Activated T-cell treated with anti-CD3 and anti-CD28 coated beads for 24 hours (primary cell): ENCODE results near the gene LCLAT1.
"Not testable (repeated sequence)": the region's sequence is repeated elsewhere in the genome, so short reads cannot be mapped to it uniquely, and the experiment has no call there.

Experiments used
- DNase-seq: peaks from one replicate; pipeline ENCODE4 v3.0.0-alpha.2; 2020; ENCODE audit warnings: low read depth

LCLAT1 gene

DNA sequence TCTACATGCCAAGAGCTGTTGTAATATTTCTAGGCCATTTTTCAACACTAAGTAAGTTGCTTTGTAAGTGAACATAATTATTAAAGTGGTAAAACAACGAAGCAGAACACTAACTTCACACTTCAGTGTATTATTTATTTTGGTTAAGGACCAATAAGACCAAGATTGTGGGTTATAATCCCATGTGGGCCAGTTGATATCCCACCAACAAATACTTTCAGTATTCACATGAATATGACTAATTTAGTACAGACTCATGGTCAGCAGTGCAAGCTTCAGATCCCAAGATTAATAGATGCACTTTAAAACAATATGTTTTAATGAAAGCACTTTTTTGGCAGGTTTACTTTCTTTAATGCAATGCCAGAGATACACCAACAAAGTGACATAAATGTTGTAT is 154.3 kb downstream of the LCLAT1 start:
- no peak for DNase-seq

DNA sequence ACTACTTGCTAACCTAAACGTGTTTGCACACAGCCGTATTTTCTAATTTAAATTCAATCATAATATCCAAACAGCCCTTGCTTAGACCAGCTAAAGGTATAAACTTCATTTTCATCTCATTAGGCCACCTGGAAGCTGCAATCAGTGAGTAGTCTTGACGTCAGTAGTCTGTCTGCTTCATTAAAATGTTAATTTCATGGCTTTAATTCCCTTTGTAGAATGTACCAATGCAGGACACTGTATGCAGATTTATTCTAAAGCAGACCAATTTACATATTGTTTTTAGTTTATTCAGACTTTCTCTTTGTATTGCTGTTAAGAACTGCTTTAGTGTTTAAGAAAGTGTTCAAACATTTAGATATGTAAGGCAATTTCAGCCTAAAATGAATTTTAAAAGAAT is 158.2 kb downstream of the LCLAT1 start:
- DNase-seq = no peak

DNA sequence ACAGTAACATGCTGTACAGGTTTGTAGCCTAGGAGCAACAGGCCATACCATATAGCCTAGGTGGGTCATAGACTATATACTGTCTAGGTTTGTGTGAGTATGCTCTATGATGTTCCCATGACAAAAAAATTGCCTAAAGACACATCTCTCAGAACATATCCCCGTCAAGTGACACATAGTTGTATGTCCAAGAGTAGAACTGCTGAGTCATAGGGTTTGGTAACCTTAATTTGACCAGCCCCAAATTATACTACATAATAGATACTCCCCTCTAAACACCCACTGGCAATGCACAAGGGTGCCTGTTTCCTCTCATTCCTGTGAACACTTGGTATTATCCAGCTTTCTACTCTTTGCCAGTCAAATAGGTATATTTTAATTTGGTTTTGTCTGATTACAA is 161.6 kb downstream of the LCLAT1 start:
- no peak for DNase-seq

DNA sequence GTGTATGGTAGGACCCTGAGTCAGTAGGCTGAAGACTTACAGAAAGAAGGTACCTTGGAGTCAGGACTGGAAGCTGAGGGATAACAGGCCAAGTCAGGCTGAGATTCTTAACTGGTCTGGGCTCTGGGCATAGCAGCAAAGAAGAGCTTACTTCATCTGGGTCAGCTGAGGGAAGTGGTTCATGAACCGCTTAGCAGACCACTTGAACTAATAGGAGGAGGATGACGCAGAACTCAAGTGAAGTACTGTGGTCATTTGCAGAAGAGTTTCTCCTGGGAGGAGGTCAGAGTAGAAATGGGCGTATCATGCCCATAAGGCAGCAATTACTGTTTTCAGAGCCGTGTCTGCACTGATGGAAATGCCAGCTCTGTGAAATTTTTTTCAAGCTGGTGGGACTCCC is 164.5 kb downstream of the LCLAT1 start:
- DNase-seq = no peak

DNA sequence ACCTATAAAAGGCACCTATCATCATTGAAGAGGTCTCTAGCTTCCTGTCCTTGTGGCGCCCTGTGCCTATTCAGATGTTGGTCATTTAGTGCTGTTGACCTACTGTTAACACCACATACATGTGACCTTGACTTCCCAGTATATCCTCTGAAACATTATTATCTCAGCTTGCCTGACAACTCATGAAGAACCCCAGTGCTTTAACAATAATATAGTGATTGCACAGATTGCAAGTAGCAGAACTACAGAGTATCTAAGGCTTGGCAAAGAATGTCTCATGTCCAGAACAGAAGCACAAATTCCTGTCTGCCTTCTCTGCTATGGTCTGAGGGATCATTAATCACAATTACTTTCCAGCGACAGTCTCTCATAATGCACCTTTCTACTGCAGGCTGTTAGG is 165.3 kb downstream of the LCLAT1 start:
- no peak for DNase-seq

DNA sequence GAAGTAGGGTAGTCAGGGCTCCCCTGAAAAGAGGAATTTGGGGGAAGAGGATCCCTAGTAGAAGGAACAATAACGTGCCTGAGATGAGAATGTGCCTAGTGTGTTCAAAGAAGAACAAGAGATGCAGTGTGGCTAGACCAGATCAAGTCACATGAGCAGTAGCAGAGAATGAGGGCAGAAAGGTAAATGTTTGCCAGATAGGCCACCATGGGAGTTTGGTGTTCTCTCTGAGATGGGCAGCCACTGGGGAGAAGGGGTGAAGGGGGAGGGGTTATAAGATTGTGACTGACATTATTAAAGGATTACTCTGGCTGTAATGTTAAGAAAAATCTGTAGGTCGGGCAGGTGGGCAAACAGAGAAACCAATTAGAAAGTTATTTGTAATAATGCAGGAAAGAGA is 166.0 kb downstream of the LCLAT1 start:
- no peak for DNase-seq

DNA sequence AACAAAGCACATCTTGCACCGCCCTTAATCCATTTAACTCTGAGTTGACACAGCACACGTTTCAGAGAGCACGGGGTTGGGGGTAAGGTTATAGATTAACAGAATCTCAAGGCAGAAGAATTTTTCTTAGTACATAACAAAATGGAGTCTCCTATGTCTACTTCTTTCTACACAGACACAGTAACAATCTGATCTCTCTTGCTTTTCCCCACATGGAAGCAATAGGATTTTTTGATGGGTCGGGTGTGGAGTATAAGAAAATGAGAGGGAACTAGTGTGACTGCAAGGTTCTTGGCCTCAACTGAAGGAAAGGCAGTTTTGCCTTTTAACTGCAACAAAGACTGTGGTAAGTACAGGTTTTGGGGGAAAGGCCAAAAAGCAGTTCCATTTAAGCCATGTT is 167.2 kb downstream of the LCLAT1 start:
- DNase-seq = not testable (repeated sequence)

DNA sequence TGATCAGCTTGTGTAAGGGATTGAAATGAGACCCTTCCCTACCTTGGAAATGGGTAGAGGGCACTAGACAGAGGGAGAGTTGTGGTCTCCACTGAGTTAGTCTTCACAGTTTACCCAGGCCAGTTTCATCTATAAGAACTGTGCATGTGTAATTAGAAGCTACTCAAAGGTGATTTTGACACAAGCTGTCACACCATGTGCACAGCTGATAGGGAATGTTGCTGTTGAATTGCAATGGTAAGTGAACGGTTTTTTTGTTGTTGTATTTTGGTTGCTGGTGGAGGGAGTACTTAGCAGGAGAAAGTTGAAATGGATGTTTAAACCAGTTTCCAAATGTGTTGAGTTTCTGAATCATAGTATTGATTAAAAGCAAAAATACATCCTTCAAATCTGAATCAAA is 168.9 kb downstream of the LCLAT1 start:
- no peak for DNase-seq

DNA sequence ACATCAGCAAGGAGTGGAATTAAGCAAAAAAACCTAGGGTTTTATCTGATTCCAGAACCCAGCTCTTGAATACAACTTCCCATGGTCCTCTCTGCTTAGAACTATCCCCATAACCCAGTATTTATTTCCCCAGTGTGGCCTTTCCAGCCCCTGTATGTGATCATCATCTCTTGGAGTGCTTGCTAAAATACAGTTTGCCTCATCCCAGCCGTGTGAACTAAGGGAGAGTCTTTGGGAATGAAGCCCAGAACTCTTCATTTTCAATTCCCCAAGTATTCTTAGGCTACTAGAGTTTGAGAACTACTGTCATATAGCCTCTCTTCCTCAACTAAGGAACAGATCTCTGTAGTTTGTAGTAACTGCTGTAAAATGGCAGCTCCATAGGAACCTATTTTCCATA is 173.1 kb downstream of the LCLAT1 start:
- DNase-seq = no peak

DNA sequence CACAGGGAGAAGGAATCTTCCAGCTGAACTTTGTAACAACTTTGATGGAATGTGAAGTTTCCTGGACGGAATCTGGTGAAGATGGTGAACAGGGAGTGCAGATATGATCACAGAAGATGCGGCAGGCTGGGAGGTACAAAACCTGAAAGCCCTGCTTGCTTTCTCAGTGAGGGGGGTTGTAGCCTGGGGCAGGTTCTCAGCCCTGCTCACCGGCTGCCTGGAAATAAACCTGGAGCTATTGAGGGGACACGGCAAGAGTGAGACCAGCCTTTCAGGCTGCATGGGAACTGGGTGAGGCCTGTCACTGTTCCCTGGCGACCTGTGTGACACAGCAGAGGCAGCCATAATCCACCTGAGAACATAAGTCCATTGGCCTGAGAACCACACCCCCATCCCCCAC is 174.8 kb downstream of the LCLAT1 start:
- no peak for DNase-seq

DNA sequence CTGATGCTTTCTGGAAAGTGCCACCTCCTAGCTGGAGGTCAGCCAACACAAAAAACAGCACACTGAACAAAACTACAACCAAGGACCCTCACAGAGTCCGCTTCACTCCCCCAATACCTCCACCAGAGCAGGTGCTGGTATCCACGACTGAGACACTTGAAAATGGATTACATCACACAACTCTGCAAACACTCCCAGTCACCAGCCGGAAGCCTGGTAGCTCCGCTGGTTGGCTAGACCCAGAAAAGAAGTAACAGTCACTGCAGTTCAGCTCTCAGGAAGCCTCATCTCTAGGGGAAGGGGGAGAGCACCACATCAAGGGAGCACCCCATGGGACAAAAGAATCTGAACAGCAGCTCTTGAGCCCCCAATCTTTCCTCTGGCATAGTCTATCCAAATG is 175.4 kb downstream of the LCLAT1 start:
- no peak for DNase-seq

DNA sequence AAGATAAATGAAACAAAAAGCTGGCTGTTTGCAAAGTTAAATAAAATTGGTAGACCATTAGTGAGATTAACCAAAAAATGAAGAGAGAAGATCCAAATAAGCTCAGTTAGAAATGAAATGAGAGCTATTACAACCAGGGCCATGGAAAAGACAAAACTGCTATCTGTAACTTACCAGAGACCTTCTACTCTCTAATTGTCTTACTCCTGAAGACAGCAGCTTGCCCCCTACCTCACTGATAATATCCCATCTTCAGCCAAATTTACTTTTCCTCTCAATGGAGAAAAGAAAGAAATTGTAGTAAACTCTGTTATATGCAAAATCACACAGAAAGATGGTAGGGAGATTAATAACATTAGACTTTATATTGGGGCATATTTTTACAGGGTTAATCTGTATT is 178.2 kb downstream of the LCLAT1 start:
- no peak for DNase-seq

DNA sequence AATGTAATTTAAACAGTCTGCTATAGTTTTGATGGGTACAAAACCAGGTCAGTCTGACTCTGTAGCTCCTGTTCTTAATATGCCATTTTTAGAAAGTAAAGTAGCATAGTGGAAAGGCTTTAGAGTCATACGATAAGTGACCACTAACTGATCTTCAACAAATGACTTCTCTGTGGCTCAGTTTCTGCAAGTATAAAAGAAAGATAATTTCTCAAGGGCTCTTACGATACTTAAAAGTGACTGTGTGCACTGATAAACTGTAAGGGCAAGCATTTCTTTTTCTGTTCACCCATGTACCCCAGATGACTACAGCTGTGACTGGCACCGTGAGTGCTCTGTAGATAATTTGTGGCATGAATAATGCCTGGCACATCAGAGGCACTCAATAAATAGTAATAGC is 178.7 kb downstream of the LCLAT1 start:
- no peak for DNase-seq

DNA sequence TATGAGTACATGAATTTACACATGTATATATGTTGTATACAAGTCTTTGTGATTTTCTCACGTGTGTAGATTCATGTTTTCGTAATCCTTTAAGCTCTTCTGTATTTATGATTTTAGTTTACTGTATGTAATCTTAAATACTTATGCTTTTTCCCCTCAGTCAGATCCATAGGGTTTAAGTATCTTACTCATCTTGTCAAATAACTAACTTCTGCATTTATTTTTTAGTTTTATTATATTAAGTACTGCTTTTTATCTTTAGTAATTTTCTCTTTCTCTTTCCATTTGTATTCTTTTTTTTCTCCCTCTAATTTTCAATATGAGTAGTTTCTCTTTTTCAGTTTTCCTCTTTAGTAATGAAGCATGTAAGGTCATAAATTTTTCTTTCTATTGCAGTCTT is 179.4 kb downstream of the LCLAT1 start:
- DNase-seq = no peak

DNA sequence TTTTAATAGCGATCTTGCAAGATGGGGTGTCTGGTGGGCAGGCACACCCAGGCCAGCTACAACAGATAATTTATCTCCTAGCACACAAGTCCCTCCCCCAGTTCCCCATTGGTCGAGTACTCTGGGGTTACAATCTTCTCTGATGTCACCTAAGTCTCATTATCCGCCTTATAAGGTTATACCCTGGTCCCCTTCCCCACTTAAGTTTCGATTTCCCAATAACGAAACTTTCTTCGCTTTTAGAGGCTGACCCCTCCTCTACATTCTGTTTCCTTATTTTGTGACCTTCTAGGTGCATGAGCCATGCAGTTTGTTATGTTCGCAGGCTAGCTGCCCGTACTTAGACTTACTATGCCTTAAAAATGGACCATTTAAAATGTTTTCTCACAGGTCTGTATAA is 180.1 kb downstream of the LCLAT1 start:
- no peak for DNase-seq

DNA sequence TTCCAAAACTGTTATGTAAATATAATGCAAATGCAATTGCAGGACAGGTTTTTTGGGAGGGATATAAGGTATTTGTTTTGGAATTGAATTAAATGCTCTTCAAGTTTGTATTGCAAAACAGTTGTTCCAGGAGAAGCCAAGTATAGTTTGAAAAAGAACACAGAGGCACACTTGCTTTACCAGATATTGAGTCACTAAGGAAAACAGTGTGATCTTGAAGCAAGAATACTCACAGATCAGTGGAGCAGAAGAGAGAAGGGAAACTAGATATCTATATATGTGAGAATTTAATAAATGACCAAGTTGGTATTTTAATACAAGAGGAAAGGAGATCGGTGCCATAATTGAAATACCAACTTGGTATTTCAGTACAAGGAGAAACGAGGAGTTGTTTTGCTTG is 181.3 kb downstream of the LCLAT1 start:
- DNase-seq = no peak

DNA sequence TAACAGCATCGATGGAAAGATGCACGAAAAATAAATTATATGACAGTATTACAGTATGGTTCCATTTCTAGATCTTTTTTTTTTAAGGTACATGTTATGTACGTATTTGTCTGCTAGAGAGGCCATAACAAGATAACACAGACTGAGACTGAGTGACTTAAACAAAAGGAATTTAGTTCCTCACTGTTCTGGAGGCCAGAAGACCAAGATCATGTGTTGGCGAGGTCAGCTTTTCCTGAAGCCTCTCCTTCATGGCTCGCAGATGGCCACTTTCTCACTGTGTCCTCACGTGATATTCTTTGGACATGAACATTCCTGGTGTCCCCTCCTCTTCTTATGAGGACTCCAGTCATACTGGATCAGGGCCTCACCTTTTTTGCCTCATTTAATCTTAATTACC is 182.8 kb downstream of the LCLAT1 start:
- DNase-seq = no peak

DNA sequence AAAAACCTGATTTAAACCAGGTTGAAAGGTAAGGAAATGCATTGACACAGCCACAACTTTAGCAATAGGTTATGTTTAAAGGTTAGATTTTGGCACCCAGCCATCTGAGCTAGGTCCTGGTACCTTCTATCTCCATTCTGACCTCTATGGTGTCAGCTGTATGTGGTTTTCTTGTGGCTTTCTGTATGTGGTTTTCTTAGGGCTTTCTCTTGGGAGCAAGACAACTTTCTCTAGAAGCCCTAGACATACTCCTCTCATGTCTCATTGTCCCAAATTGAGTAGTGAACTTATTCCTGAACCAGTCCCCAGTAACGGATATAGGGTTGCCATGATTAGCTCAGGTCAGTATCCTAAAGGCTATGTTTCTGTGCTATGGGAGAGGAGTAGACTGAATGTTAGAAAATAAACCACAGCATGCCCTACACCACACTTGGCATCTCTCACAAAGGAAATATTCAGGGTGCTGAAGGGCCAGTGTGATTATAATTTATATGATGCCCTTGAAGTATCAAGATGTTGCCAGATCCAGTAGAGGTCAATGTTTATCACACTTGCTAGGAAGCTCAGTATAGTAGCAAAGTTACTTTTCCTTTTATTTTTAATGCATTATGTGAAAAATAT is 184.1 kb downstream of the LCLAT1 start:
- no peak for DNase-seq

DNA sequence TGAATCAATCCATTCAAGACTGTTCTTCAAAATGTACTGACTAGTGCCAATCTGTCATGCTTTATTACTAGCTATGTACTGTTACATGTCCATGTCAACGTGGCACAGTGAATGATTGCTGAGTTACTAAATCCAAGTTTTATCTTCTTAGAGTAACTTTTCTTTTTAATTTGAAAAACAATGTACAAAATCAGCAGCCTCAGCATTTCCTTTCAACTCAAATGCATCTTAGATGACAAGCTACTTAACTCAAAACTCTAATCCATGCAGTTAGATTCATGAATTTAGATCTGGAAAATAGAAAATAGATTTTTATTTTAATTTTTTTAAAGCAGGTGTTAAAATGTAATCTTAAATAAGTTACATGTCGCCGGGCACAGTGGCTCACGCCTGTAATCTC is 186.0 kb downstream of the LCLAT1 start:
- no peak for DNase-seq

DNA sequence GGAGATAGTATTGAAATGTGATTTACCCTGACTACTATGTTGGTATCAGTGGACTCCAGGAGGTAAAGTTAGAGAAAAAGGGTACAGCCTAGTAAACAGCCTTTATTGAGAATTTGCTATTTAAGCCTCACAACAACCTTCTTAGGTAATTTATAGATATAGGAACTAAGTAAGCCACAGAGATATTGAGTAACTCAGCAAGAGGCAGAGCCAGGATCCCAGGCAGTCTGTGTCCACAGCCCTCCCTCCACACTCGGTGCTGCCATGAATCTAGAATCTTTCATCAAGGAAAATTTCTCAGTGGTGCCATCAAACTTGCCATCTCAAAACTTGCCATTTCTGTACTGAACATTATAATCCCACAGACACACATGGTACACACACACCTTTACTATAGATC is 189.3 kb downstream of the LCLAT1 start:
- DNase-seq = no peak

DNA sequence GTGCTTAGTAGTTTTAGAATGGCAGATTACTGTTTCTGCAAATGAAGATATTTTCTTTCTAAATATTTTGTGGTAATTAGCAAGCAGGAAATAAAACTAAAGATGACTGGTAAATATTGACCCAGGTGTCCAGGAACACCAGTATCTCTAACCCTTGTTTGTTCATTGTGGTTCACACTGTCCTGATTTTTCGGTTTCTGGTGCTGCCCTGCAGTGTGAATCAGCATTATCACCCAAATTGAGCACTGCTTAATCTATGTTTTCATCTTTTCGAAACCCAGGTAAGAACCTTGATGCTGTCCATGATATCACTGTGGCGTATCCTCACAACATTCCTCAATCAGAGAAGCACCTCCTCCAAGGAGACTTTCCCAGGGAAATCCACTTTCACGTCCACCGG is 192.8 kb downstream of the LCLAT1 start:
- DNase-seq = no peak

DNA sequence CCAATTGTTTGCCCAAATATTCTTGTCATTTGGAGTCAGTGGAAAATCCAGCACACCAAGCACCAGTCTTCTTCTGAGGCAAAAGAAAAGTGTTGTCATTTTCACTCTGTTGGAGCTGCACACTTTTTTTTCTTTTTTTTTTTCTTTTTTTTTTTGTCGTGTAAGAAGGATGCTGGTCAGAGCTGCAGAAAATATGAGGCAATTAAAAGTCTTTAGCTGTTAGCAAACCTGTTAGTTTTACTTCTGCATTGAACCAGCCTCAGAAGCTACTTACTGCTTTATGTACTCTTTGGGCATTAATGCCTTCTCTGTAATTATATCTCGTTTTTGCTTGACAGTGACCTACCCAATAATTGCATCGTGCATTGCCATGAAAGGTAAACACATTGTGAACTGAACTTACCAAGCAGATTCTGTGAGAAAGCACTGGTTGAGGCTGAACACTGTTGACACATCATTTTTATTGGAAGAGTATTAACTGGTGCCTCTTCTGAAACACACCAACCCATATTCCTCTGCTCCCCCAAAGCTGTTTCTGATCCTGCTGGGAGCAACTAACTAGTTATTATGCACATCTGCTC is 194.8 kb downstream of the LCLAT1 start:
- DNase-seq = no peak

DNA sequence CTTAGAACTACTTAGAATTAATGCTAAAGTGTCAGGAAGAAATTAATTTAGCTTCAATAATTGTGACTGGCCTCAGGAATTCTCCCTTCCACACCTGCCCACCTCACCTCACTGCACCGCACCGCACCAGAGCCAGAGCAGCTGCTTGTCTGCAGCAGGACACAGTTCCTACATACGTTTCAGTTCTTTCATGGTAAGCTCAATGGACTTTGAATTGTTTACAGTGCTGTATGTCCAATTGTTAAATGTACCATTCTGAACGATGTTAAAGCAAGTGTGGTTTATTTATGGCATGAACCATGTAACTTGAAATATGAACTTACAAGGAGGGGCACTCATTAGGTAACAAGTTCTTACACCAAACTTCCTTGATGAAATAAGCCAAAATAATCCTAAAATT is 196.0 kb downstream of the LCLAT1 start:
- DNase-seq = not testable (repeated sequence)

DNA sequence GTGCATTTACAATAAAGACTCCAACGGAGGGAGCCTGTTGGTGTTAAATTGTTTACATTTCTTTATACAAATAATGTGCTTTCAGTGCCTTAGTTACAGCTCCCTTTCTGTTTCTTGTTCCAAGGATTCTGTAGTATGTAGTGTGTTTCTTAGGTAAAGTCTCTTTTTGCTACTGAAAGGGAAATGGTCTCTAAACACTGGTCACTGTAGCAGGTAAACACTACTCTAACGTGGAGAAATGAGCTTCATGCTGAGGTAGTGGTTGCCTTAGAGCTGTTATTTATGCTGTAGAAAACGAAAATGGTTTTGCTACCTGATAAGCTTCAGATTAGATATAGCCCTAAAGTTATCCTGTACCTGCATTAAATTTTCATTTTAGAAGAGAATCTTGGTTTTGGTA is 196.6 kb downstream of the LCLAT1 start:
- DNase-seq = no peak
